Neural progenitor cell (in vitro differentiated cells): ENCODE data around the gene ITSN1.

Source experiments
- CTCF ChIP-seq: fragments of 200-600 bp; sonication (generic); IDR thresholded peaks from 2 replicates; pipeline ENCODE4 v1.5.1; 2017; ENCODE audit warnings: antibody characterized with exemption, mild to moderate bottlenecking
- EZH2 ChIP-seq: fragments of 200-600 bp; sonication (generic); IDR thresholded peaks from 2 replicates; pipeline ENCODE4 v1.6.1; 2017; ENCODE audit warnings: antibody characterized with exemption, mild to moderate bottlenecking, moderate library complexity

- no peak for TF ChIP-seq CTCF
- no peak for TF ChIP-seq EZH2
Observed at GRCh38 chr21:33663241-33663640, 20.9 kb downstream of the ITSN1 start.
